Panc1 (cell line): ENCODE measurements around the gene TLE6. TPM values are rescaled to one million over a fixed set of nuclear protein-coding genes. Genes with fewer than 3 reads are reported as not detected.

Experiments
- ATAC-seq: fragments of 200-7000 bp; cut with Tn5 transposase; 2 replicates; pipeline ENCODE4 v1.9.1; 2020; ENCODE audit warnings: mild to moderate bottlenecking, moderate library complexity
- BruUV-seq: library from RNA; stranded (reverse); fragments of 400-500 nt; replicated peaks from 2 replicates; lab custom pipeline; 2021; lab: Mats Ljungman, UMichigan
- CTCF ChIA-PET: fragments of 300-600 bp; sonication (Branson Sonifier 250); formaldehyde crosslinking; loops from one replicate; lab custom pipeline; 2022; ENCODE audit warnings: antibody characterized with exemption; lab: Charles Lee
- POLR2A ChIA-PET: fragments of 300-600 bp; sonication (Branson Sonifier 250); formaldehyde crosslinking; loops from one replicate; lab custom pipeline; 2022; ENCODE audit warnings: antibody characterized with exemption; lab: Charles Lee
- DNase-seq: peaks from one replicate; pipeline ENCODE4 v3.0.0-alpha.2; 2010; ENCODE audit warnings: low read depth, low spot score
- H3K27ac ChIP-seq: 2 replicates; pipeline ENCODE4 v1.5.1; 2011; ENCODE audit warnings: mild to moderate bottlenecking, low read length, inconsistent platforms
- H3K27me3 ChIP-seq: fragments of 200-500 bp; sonication (Bioruptor generic); 2 replicates; pipeline ENCODE4 v1.6.0; 2014; ENCODE audit warnings: low read length, inconsistent platforms; ENCODE audit not compliant: control insufficient read depth, insufficient read depth
- H3K36me3 ChIP-seq: fragments of 200-500 bp; sonication (Bioruptor generic); 2 replicates; pipeline ENCODE4 v1.5.1; 2014; ENCODE audit warnings: inconsistent platforms, mild to moderate bottlenecking, low read length, moderate library complexity; ENCODE audit not compliant: control insufficient read depth, insufficient read depth
- H3K4me1 ChIP-seq: 2 replicates; pipeline ENCODE4 v1.5.1; 2011; ENCODE audit warnings: inconsistent platforms, mild to moderate bottlenecking, low read length, moderate library complexity; ENCODE audit not compliant: control insufficient read depth, insufficient read depth
- H3K4me3 ChIP-seq, 2 experiments: 2 replicates each; pipeline ENCODE4 v1.5.1; 2011 to 2012; ENCODE audit warnings: low read depth in 2 of 2, low read length in 2 of 2, mild to moderate bottlenecking in 2 of 2, inconsistent platforms in 1 of 2, moderate library complexity in 1 of 2
- H3K9me3 ChIP-seq: fragments of 200-500 bp; sonication (Bioruptor generic); 2 replicates; pipeline ENCODE4 v1.5.1; 2014; ENCODE audit warnings: low read depth, mild to moderate bottlenecking, inconsistent platforms, low read length, moderate library complexity; ENCODE audit not compliant: control insufficient read depth, insufficient read depth
- CTCF ChIP-seq: fragments of 450-650 bp; IDR thresholded peaks from 2 replicates; pipeline ENCODE4 v1.5.1; 2017; ENCODE audit warnings: mild to moderate bottlenecking
- POLR2AphosphoS5 ChIP-seq: IDR thresholded peaks from 2 replicates; pipeline ENCODE4 v1.6.1; 2012; ENCODE audit warnings: mild to moderate bottlenecking, low read depth, low read length, moderate library complexity
- SIN3A ChIP-seq: IDR thresholded peaks from 2 replicates; pipeline ENCODE4 v1.6.1; 2012; ENCODE audit warnings: low read depth, mild to moderate bottlenecking, low read length, moderate library complexity, borderline replicate concordance; ENCODE audit not compliant: insufficient read depth
- TCF7L2 ChIP-seq: IDR thresholded peaks from 2 replicates; pipeline ENCODE4 v1.6.1; 2011; ENCODE audit warnings: mild to moderate bottlenecking, low read depth, low read length, inconsistent platforms
- in situ Hi-C: cut with HindIII; loops from 2 replicates; pipeline ENCODE4 v1.10.0; 2016; ENCODE audit warnings: low sequenced_read_pairs, low pct_unique_long_range_greater_than_20kb
- intact Hi-C: fragments of 100-400 bp; cut with micrococcal nuclease; formaldehyde crosslinking; loops from one replicate; pipeline ENCODE4 v1.10.0; 2022; ENCODE audit not compliant: unreplicated experiment
- total RNA-seq: library from RNA; stranded (reverse); gene quantifications from one replicate; pipeline ENCODE4 v1.2.1, GENCODE V29; 2021; ENCODE audit not compliant: unreplicated experiment
- TF ChIP-seq, protein P1 (sequence below), 2 experiments: IDR thresholded peaks; 2 replicates each; pipeline ENCODE4 v1.6.1; 2011 to 2012; ENCODE audit warnings: low read depth in 2 of 2, control low read depth in 1 of 2, low read length in 1 of 2, mild to moderate bottlenecking in 1 of 2, moderate library complexity in 1 of 2; ENCODE audit not compliant: insufficient read depth in 1 of 2

Gene TLE6
- total RNA-seq, 1 experiment from 2014 or later, result 4.0 TPM

- Histone ChIP-seq H3K9me3 (no peaks in the 10 kb centered on the region), H3K4me1 (no peaks in the 10 kb centered on the region), H3K27ac (no peak overlapping the region), H3K27me3 (no peaks in the 10 kb centered on the region), H3K36me3 (no peaks in the 10 kb centered on the region), H3K4me3 (no peak overlapping the region)
- TF ChIP-seq TCF7L2 (no peak), CTCF (no peak), SIN3A (no peak), POLR2AphosphoS5 (no peak)
- TF ChIP-seq, protein P1, sequence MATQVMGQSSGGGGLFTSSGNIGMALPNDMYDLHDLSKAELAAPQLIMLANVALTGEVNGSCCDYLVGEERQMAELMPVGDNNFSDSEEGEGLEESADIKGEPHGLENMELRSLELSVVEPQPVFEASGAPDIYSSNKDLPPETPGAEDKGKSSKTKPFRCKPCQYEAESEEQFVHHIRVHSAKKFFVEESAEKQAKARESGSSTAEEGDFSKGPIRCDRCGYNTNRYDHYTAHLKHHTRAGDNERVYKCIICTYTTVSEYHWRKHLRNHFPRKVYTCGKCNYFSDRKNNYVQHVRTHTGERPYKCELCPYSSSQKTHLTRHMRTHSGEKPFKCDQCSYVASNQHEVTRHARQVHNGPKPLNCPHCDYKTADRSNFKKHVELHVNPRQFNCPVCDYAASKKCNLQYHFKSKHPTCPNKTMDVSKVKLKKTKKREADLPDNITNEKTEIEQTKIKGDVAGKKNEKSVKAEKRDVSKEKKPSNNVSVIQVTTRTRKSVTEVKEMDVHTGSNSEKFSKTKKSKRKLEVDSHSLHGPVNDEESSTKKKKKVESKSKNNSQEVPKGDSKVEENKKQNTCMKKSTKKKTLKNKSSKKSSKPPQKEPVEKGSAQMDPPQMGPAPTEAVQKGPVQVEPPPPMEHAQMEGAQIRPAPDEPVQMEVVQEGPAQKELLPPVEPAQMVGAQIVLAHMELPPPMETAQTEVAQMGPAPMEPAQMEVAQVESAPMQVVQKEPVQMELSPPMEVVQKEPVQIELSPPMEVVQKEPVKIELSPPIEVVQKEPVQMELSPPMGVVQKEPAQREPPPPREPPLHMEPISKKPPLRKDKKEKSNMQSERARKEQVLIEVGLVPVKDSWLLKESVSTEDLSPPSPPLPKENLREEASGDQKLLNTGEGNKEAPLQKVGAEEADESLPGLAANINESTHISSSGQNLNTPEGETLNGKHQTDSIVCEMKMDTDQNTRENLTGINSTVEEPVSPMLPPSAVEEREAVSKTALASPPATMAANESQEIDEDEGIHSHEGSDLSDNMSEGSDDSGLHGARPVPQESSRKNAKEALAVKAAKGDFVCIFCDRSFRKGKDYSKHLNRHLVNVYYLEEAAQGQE (IDR thresholded peaks at IDR 0.05; ENCODE audit: insufficient read depth in 1 of 2, low read depth in 2 of 2, low read length in 1 of 2), result no peak
- ChIA-PET CTCF (interaction anchor here (0.6 kb wide), 1 partner anchor 102 kb away, joined by 10 read pairs; no protein-coding TSS in a partner anchor), POLR2A (interaction anchor here (0.7 kb wide), 1 partner anchor 552 kb away, joined by 12 read pairs; no protein-coding TSS in a partner anchor)
- DNase-seq, result no peak
- BruUV-seq, result no TSS peak
- in situ Hi-C loops (no loop called here), intact Hi-C loops (no loop called here)
- ATAC-seq, result no peak
Measured at GRCh38 chr19:2960120-2960519, 17.2 kb upstream of the TLE6 start.

- Histone ChIP-seq H3K9me3 (no peaks in the 10 kb centered on the region), H3K27ac (no peak overlapping the region), H3K4me3 (no peak overlapping the region), H3K4me1 (no peaks in the 10 kb centered on the region), H3K27me3 (no peaks in the 10 kb centered on the region), H3K36me3 (no peaks in the 10 kb centered on the region)
- TF ChIP-seq CTCF (peak; percentile 71; the same call in 1 of the 2 replicates), POLR2AphosphoS5 (no peak), SIN3A (no peak)
- DNase-seq (no peak), ATAC-seq (peak; percentile 63; the same call in 1 of the 2 replicates)
- POLR2A ChIA-PET, result no interaction called here
- no TSS peak for BruUV-seq
- in situ Hi-C loops (no loop called here), intact Hi-C loops (no loop called here)
- CTCF ChIA-PET, result interaction anchor here (0.8 kb wide), 1 partner anchor 12 kb away, joined by 5 read pairs; no protein-coding TSS in a partner anchor
Measured at GRCh38 chr19:2962018-2962670, 15.2 kb upstream of the TLE6 start.
